IMR-90 (cell line): ENCODE results near the gene IQSEC3.

Source experiments
- CEBPB ChIP-seq: IDR thresholded peaks from 2 replicates; pipeline ENCODE4 v1.6.1; 2012; ENCODE audit warnings: low read depth, low read length, improper control_type of control experiment
- CHD1 ChIP-seq: IDR thresholded peaks from 2 replicates; pipeline ENCODE4 v1.6.1; 2012; ENCODE audit warnings: low read depth, low read length, improper control_type of control experiment
- FOS ChIP-seq: fragments of 150-350 bp; IDR thresholded peaks from 2 replicates; pipeline ENCODE4 v1.6.1; 2016; ENCODE audit warnings: low read depth, low read length
- MAFK ChIP-seq: IDR thresholded peaks from 2 replicates; pipeline ENCODE4 v1.6.1; 2012; ENCODE audit warnings: low read depth, low read length, improper control_type of control experiment
- MXI1 ChIP-seq: IDR thresholded peaks from 2 replicates; pipeline ENCODE4 v1.6.1; 2012; ENCODE audit warnings: low read depth, mild to moderate bottlenecking, low read length, moderate library complexity, borderline replicate concordance
- POLR2A ChIP-seq: IDR thresholded peaks from 2 replicates; pipeline ENCODE4 v1.6.1; 2012; ENCODE audit warnings: mild to moderate bottlenecking, low read depth, low read length
- RAD21 ChIP-seq: IDR thresholded peaks from 2 replicates; pipeline ENCODE4 v1.6.1; 2012; ENCODE audit warnings: low read length, improper control_type of control experiment
- RCOR1 ChIP-seq: IDR thresholded peaks from 2 replicates; pipeline ENCODE4 v1.6.1; 2012; ENCODE audit warnings: mild to moderate bottlenecking, low read length, improper control_type of control experiment; ENCODE audit not compliant: insufficient replicate concordance
- RFX5 ChIP-seq: IDR thresholded peaks from 2 replicates; pipeline ENCODE4 v1.8.0; 2012; ENCODE audit warnings: low read depth, mild to moderate bottlenecking, low read length, moderate library complexity
- SMC3 ChIP-seq: fragments of 150-350 bp; IDR thresholded peaks from 2 replicates; pipeline ENCODE4 v1.6.1; 2016; ENCODE audit warnings: low read depth, mild to moderate bottlenecking, antibody characterized with exemption, low read length, moderate library complexity
- TF ChIP-seq, protein P1 (sequence below): conservative IDR thresholded peaks from 2 replicates; pipeline ENCODE4 v1.5.1; 2012; ENCODE audit warnings: mild to moderate bottlenecking, low read depth, low read length, improper control_type of control experiment
- TF ChIP-seq, protein P2 (sequence below): fragments of 150-350 bp; IDR thresholded peaks from 2 replicates; pipeline ENCODE4 v1.6.1; 2017; ENCODE audit warnings: mild to moderate bottlenecking, antibody characterized with exemption, low read length, low read depth

DNA sequence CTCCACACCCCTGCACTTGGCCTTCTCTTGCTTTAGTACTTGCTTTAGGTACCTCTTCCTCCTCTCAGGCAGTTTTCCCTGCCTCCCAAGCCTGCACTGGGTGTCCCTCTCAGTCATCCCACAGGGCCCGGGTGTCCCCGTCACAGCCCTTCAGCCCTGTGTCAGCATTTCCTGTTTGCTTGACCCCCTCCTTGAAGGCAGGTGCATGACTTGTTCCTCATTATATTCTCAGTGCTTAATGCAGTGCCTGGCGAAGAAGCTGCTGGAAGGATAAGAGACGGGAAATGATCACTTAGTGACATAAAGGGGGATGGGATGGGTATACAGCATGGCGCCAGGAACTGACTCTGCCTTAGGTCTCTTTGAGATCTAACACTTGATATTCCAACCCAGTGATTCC is 61.5 kb downstream of the IQSEC3 start:
- TF ChIP-seq CEBPB (no peak), RCOR1 (no peak), MXI1 (no peak), POLR2A (no peak), MAFK (no peak), RFX5 (no peak), FOS (no peak), CHD1 (no peak), SMC3 (no peak), RAD21 (no peak)
- TF ChIP-seq, protein P1, sequence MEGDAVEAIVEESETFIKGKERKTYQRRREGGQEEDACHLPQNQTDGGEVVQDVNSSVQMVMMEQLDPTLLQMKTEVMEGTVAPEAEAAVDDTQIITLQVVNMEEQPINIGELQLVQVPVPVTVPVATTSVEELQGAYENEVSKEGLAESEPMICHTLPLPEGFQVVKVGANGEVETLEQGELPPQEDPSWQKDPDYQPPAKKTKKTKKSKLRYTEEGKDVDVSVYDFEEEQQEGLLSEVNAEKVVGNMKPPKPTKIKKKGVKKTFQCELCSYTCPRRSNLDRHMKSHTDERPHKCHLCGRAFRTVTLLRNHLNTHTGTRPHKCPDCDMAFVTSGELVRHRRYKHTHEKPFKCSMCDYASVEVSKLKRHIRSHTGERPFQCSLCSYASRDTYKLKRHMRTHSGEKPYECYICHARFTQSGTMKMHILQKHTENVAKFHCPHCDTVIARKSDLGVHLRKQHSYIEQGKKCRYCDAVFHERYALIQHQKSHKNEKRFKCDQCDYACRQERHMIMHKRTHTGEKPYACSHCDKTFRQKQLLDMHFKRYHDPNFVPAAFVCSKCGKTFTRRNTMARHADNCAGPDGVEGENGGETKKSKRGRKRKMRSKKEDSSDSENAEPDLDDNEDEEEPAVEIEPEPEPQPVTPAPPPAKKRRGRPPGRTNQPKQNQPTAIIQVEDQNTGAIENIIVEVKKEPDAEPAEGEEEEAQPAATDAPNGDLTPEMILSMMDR = no peak
- TF ChIP-seq, protein P2, sequence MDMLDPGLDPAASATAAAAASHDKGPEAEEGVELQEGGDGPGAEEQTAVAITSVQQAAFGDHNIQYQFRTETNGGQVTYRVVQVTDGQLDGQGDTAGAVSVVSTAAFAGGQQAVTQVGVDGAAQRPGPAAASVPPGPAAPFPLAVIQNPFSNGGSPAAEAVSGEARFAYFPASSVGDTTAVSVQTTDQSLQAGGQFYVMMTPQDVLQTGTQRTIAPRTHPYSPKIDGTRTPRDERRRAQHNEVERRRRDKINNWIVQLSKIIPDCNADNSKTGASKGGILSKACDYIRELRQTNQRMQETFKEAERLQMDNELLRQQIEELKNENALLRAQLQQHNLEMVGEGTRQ = no peak
